Measurements from ENCODE around the gene TMUB2.

Gene TMUB2

GRCh38 chr17:44176671-44177501 lies 9.9 kb upstream of the TMUB2 start:
- DNase-seq (ENCODE audit: low read depth): no peak

GRCh38 chr17:44177640-44178039 lies 9.1 kb upstream of the TMUB2 start:
- no peak for DNase-seq (ENCODE audit: low read depth)

- DNase-seq (ENCODE audit: low read depth): no peak
Observed at GRCh38 chr17:44178133-44178532, 8.6 kb upstream of the TMUB2 start.

GRCh38 chr17:44183024-44183423 lies 3.7 kb upstream of the TMUB2 start:
- no peak for DNase-seq (ENCODE audit: low read depth)

- DNase-seq (ENCODE audit: low read depth): no peak
Observed at GRCh38 chr17:44184212-44184810, 2.5 kb upstream of the TMUB2 start.

- DNase-seq (ENCODE audit: low read depth): no peak
Observed at GRCh38 chr17:44187131-44187899, 543 bp downstream of the TMUB2 start.

GRCh38 chr17:44188576-44189403 lies 2.0 kb downstream of the TMUB2 start:
- DNase-seq (ENCODE audit: low read depth): no peak

- DNase-seq (ENCODE audit: low read depth): no peak
Observed at GRCh38 chr17:44190481-44190880, 3.7 kb downstream of the TMUB2 start.

GRCh38 chr17:44191369-44191768 lies 4.6 kb downstream of the TMUB2 start:
- no peak for DNase-seq (ENCODE audit: low read depth)

GRCh38 chr17:44191941-44192496 lies 5.2 kb downstream of the TMUB2 start:
- no peak for DNase-seq (ENCODE audit: low read depth)

- no peak for DNase-seq (ENCODE audit: low read depth)
Observed at GRCh38 chr17:44192750-44193149, 6.0 kb downstream of the TMUB2 start.

- DNase-seq (ENCODE audit: low read depth): no peak
Observed at GRCh38 chr17:44193326-44194084, 6.7 kb downstream of the TMUB2 start.

GRCh38 chr17:44197107-44197506 lies 10.3 kb downstream of the TMUB2 start:
- no peak for DNase-seq (ENCODE audit: low read depth)

- no peak for DNase-seq (ENCODE audit: low read depth)
Observed at GRCh38 chr17:44197980-44198720, 11.4 kb downstream of the TMUB2 start.

GRCh38 chr17:44198721-44199552 lies 12.2 kb downstream of the TMUB2 start:
- no peak for DNase-seq (ENCODE audit: low read depth)

GRCh38 chr17:44199553-44200477 lies 13.0 kb downstream of the TMUB2 start, which contains the start of gene ATXN7L3:
Gene ATXN7L3, minus strand, starts transcription at chr17:44199884. Its CDS starts 1,814 bp downstream, at chr17:44198070.
- DNase-seq (ENCODE audit: low read depth): peak; percentile 87

- DNase-seq (ENCODE audit: low read depth): no peak
Observed at GRCh38 chr17:44200478-44201155, 13.8 kb downstream of the TMUB2 start.
